H1 (cell line): ENCODE results near the gene RND2. TPM values are rescaled to one million over a fixed set of nuclear protein-coding genes. Genes with fewer than 3 reads are reported as not detected.

Source experiments
- CTCF ChIA-PET: fragments of 300-600 bp; sonication (Branson Sonifier 250); formaldehyde crosslinking; loops from one replicate; lab custom pipeline; 2021; ENCODE audit not compliant: partially characterized antibody; lab: Charles Lee
- POLR2A ChIA-PET: fragments of 300-600 bp; sonication (Branson Sonifier 250); formaldehyde crosslinking; loops from one replicate; lab custom pipeline; 2021; ENCODE audit warnings: inconsistent platforms; ENCODE audit not compliant: partially characterized antibody; lab: Charles Lee
- DNase-seq, 2 experiments: peaks; one replicate each; pipeline versions ENCODE4 v3.0.0 to v3.0.0-alpha.2; 2010 to 2022; ENCODE audit warnings: low spot score in 2 of 2, low read depth in 1 of 2, mixed read lengths in 1 of 2
- FAIRE-seq: peaks from 2 replicates; lab custom pipeline; 2011; peaks lifted over from hg19 to GRCh38; lab: Jason Lieb, UNC
- H2AFZ ChIP-seq: 2 replicates; pipeline ENCODE4 v1.8.1; 2012; ENCODE audit warnings: low read length, inconsistent platforms
- H2AK5ac ChIP-seq: 2 replicates; pipeline ENCODE4 v1.6.1; 2013; ENCODE audit warnings: low read depth, low read length
- H2BK120ac ChIP-seq: replicated peaks from 2 replicates; pipeline ENCODE3; 2013; ENCODE audit warnings: low read depth, low read length, inconsistent platforms
- H2BK12ac ChIP-seq: 2 replicates; pipeline ENCODE4 v1.6.1; 2013; ENCODE audit warnings: low read depth, low read length
- H2BK15ac ChIP-seq: 2 replicates; pipeline ENCODE4 v1.6.1; 2013; ENCODE audit warnings: low read length
- H2BK20ac ChIP-seq: 2 replicates; pipeline ENCODE4 v1.6.1; 2013; ENCODE audit warnings: low read length
- H2BK5ac ChIP-seq: 2 replicates; pipeline ENCODE4 v1.6.1; 2013; ENCODE audit warnings: low read depth, low read length
- H3K14ac ChIP-seq: 2 replicates; pipeline ENCODE4 v1.6.1; 2013; ENCODE audit warnings: inconsistent platforms; ENCODE audit not compliant: insufficient read length
- H3K18ac ChIP-seq: 2 replicates; pipeline ENCODE4 v1.6.1; 2013; ENCODE audit warnings: low read length; ENCODE audit errors: extremely low read depth
- H3K23ac ChIP-seq: 2 replicates; pipeline ENCODE4 v1.6.1; 2013; ENCODE audit warnings: inconsistent platforms; ENCODE audit not compliant: insufficient read length
- H3K23me2 ChIP-seq: 2 replicates; pipeline ENCODE4 v1.6.1; 2013; ENCODE audit warnings: low read depth, low read length
- H3K27ac ChIP-seq: 2 replicates; pipeline ENCODE4 v1.6.1; 2011; ENCODE audit warnings: low read depth, low read length, inconsistent platforms
- H3K27me3 ChIP-seq, 4 experiments: replicated peaks in 1 of 4; 1 replicate in 1 of 4; 2 replicates in 3 of 4; pipeline versions ENCODE4 v1.6.1 to v1.8.1; 2011 to 2013; ENCODE audit warnings: low read length in 3 of 4, mild to moderate bottlenecking in 3 of 4, inconsistent platforms in 2 of 4, mixed read lengths in 2 of 4, moderate library complexity in 1 of 4; ENCODE audit not compliant: control insufficient read depth in 3 of 4, insufficient read depth in 3 of 4; ENCODE audit errors: extremely low read depth in 1 of 4
- H3K36me3 ChIP-seq, 4 experiments: 2 replicates each; pipeline versions ENCODE4 v1.6.1 to v1.8.1; 2011 to 2013; ENCODE audit warnings: mild to moderate bottlenecking in 4 of 4, low read length in 3 of 4, moderate library complexity in 2 of 4, control low read depth in 1 of 4, inconsistent platforms in 1 of 4; ENCODE audit not compliant: insufficient read depth in 4 of 4, control insufficient read depth in 2 of 4
- H3K4ac ChIP-seq: replicated peaks from 2 replicates; pipeline ENCODE3; 2013; ENCODE audit warnings: low read length, low read depth, mixed read lengths, inconsistent platforms; ENCODE audit not compliant: insufficient read length
- H3K4me1 ChIP-seq, 4 experiments: replicated peaks in 1 of 4; 1 replicate in 1 of 4; 2 replicates in 3 of 4; pipeline versions ENCODE4 v1.6.1 to v1.8.1; 2011 to 2013; ENCODE audit warnings: low read length in 3 of 4, inconsistent platforms in 2 of 4, mixed read lengths in 1 of 4; ENCODE audit not compliant: insufficient read depth in 4 of 4, control insufficient read depth in 3 of 4
- H3K4me2 ChIP-seq, 2 experiments: 2 replicates each; pipeline versions ENCODE4 v1.6.1 to v1.8.1; 2011 to 2013; ENCODE audit warnings: low read depth in 2 of 2, low read length in 2 of 2, control low read depth in 1 of 2, inconsistent platforms in 1 of 2, mild to moderate bottlenecking in 1 of 2; ENCODE audit not compliant: insufficient read depth in 1 of 2
- H3K4me3 ChIP-seq, 4 experiments: fragments of 200-600, 300-600 bp in 1 of 4; sonication (generic), shearing (Covaris generic), sonication (Bioruptor Twin) in 1 of 4; 2 replicates each; pipeline versions ENCODE4 v1.5.1 to v1.8.1; 2011 to 2016; ENCODE audit warnings: low read length in 4 of 4, low read depth in 3 of 4, control low read depth in 2 of 4, inconsistent platforms in 2 of 4, mild to moderate bottlenecking in 2 of 4, mixed read lengths in 1 of 4, moderate library complexity in 1 of 4; ENCODE audit not compliant: insufficient read depth in 2 of 4; ENCODE audit errors: extremely low read depth in 1 of 4
- H3K56ac ChIP-seq: replicated peaks from 2 replicates; pipeline ENCODE3; 2013; ENCODE audit warnings: low read depth, mild to moderate bottlenecking, mixed read lengths, low read length, inconsistent platforms; ENCODE audit not compliant: insufficient read length
- H3K79me1 ChIP-seq: 2 replicates; pipeline ENCODE4 v1.6.1; 2013; ENCODE audit warnings: low read depth, low read length, control low read depth
- H3K79me2 ChIP-seq, 2 experiments: 2 replicates each; pipeline versions ENCODE4 v1.6.1 to v1.8.1; 2012 to 2013; ENCODE audit warnings: low read length in 2 of 2, mild to moderate bottlenecking in 2 of 2, inconsistent platforms in 1 of 2; ENCODE audit not compliant: insufficient read depth in 2 of 2, control insufficient read depth in 1 of 2
- H3K9ac ChIP-seq, 4 experiments: replicated peaks in 1 of 4; 1 replicate in 1 of 4; 2 replicates in 3 of 4; pipeline versions ENCODE4 v1.6.1 to v1.8.1; 2011 to 2013; ENCODE audit warnings: low read depth in 3 of 4, low read length in 3 of 4, control low read depth in 2 of 4, mild to moderate bottlenecking in 2 of 4, moderate library complexity in 2 of 4, inconsistent platforms in 1 of 4; ENCODE audit errors: extremely low read depth in 1 of 4
- H3K9me3 ChIP-seq, 2 experiments: 2 replicates each; pipeline versions ENCODE4 v1.6.1 to v1.8.1; 2012 to 2013; ENCODE audit warnings: mild to moderate bottlenecking in 2 of 2, moderate library complexity in 2 of 2, control low read depth in 1 of 2, inconsistent platforms in 1 of 2, low read depth in 1 of 2, low read length in 1 of 2, mixed read lengths in 1 of 2; ENCODE audit not compliant: insufficient read depth in 2 of 2
- H4K20me1 ChIP-seq, 2 experiments: replicated peaks in 1 of 2; 2 replicates each; pipeline versions ENCODE3 to v1.8.1; 2011 to 2013; ENCODE audit warnings: inconsistent platforms in 2 of 2, low read length in 2 of 2, mild to moderate bottlenecking in 1 of 2; ENCODE audit not compliant: insufficient read depth in 2 of 2, control insufficient read depth in 1 of 2
- H4K5ac ChIP-seq: 2 replicates; pipeline ENCODE4 v1.6.1; 2013; ENCODE audit warnings: low read length, low read depth, mixed read lengths, inconsistent platforms; ENCODE audit not compliant: insufficient read length
- H4K8ac ChIP-seq: 2 replicates; pipeline ENCODE4 v1.8.0; 2013; ENCODE audit warnings: mild to moderate bottlenecking, moderate library complexity, low read length, inconsistent platforms; ENCODE audit not compliant: insufficient read depth; ENCODE audit errors: extremely low read depth
- H4K91ac ChIP-seq: replicated peaks from 2 replicates; pipeline ENCODE3; 2013; ENCODE audit warnings: low read length, mixed read lengths, inconsistent platforms; ENCODE audit not compliant: insufficient read length
- ASH2L ChIP-seq: fragments of 200-600, 300-600 bp; sonication (generic); IDR thresholded peaks from one replicate; pipeline ENCODE4 v1.7.1; 2017; ENCODE audit warnings: low read length
- ATF3 ChIP-seq: IDR thresholded peaks from 2 replicates; pipeline ENCODE4 v1.6.1; 2011; ENCODE audit warnings: low read depth, mild to moderate bottlenecking, low read length; ENCODE audit not compliant: insufficient read depth
- CHD1 ChIP-seq: IDR thresholded peaks from 2 replicates; pipeline ENCODE4 v1.6.1; 2012; ENCODE audit warnings: low read depth, low read length, improper control_type of control experiment
- MAFK ChIP-seq: IDR thresholded peaks from 2 replicates; pipeline ENCODE4 v1.6.1; 2012; ENCODE audit warnings: low read depth, mild to moderate bottlenecking, improper control_type of control experiment, low read length
- SIN3A ChIP-seq, 2 experiments: IDR thresholded peaks in 1 of 2; conservative IDR thresholded peaks in 1 of 2; 2 replicates each; pipeline ENCODE4 v1.6.1; 2011 to 2012; ENCODE audit warnings: low read length in 2 of 2, improper control_type of control experiment in 1 of 2, low read depth in 1 of 2, mild to moderate bottlenecking in 1 of 2
- TAF1 ChIP-seq: IDR thresholded peaks from 2 replicates; pipeline ENCODE4 v1.6.1; 2011; ENCODE audit warnings: mild to moderate bottlenecking, low read depth, low read length
- WGBS, 2 experiments: shearing (Covaris generic) in 1 of 2; methylation state at CpG; one replicate each; pipeline versions ENCODE4 v1.1.6 to v1.1.7; 2013 to 2015; ENCODE audit warnings: low lambda C conversion rate in 2 of 2, mixed read lengths in 2 of 2, inconsistent platforms in 1 of 2, low coverage in 1 of 2, missing lambda C conversion rate in 1 of 2; ENCODE audit not compliant: insufficient replicate concordance in 2 of 2, insufficient coverage in 1 of 2, insufficient read length in 1 of 2; ENCODE audit errors: extremely low coverage in 1 of 2, missing lambda C conversion rate in 1 of 2; 5-methylcytosine and 5-hydroxymethylcytosine counted together
- polyA plus RNA-seq, 7 experiments: library from polyadenylated mRNA; depleted of rRNA in 3 of 7; stranded (reverse) in 5 of 7; unstranded in 2 of 7; fragments of >200 nt in 5 of 7; fragments of 200-250 nt in 2 of 7; gene quantifications; 1 replicate in 5 of 7; 2 replicates in 1 of 7; 4 replicates in 1 of 7; pipeline versions ENCODE4 v1.2.1 to v1.2.3, GENCODE V29; 2011 to 2013; ENCODE audit warnings: missing spikeins in 2 of 7, mixed read lengths in 2 of 7
- total RNA-seq: library from RNA; stranded (reverse); fragmentation: NEBNext Ultra II Directional; extraction: Animal tissue kit (Norgen Biotek cat#: 25700); gene quantifications from 2 replicates; pipeline ENCODE4 v1.2.1, GENCODE V29; 2021
- TF ChIP-seq, protein P1 (sequence below), 3 experiments: IDR thresholded peaks; 1 replicate in 2 of 3; 2 replicates in 1 of 3; pipeline versions ENCODE4 v1.5.1 to v1.6.1; 2011; ENCODE audit warnings: low read length in 3 of 3, mild to moderate bottlenecking in 3 of 3, inconsistent platforms in 2 of 3, low read depth in 1 of 3, moderate library complexity in 1 of 3; ENCODE audit not compliant: insufficient read depth in 1 of 3; ENCODE audit errors: control extremely low read depth in 1 of 3

RND2 gene
- total and polyA plus RNA-seq, 2 of the 8 experiments (the other 6 are each of a cell fraction or from before 2014, with no cell fraction given) = 51.3 to 61.4 TPM

GRCh38 chr17:43021741-43022512 is 3.1 kb upstream of the RND2 start, which contains the start of gene VAT1:
Gene VAT1, minus strand, starts transcription at chr17:43022385. Its CDS starts 63 bp downstream, at chr17:43022322.
- H3K18ac ChIP-seq = peak within 1 kb of the TSS; percentile 84
- no peak for FAIRE-seq
- TF ChIP-seq ATF3 (no peak), CHD1 (no peak), MAFK (no peak), TAF1 (peak; percentile 63), SIN3A (conservative IDR thresholded peaks at IDR 0.05 in 1 of 2, IDR thresholded peaks at IDR 0.05 in 1 of 2; ENCODE audit: low read depth in 1 of 2, low read length in 2 of 2) (peak; percentile 80 to 94; a peak in 3 of 4 replicates), ASH2L (peak; percentile 79)
- TF ChIP-seq, protein P1, sequence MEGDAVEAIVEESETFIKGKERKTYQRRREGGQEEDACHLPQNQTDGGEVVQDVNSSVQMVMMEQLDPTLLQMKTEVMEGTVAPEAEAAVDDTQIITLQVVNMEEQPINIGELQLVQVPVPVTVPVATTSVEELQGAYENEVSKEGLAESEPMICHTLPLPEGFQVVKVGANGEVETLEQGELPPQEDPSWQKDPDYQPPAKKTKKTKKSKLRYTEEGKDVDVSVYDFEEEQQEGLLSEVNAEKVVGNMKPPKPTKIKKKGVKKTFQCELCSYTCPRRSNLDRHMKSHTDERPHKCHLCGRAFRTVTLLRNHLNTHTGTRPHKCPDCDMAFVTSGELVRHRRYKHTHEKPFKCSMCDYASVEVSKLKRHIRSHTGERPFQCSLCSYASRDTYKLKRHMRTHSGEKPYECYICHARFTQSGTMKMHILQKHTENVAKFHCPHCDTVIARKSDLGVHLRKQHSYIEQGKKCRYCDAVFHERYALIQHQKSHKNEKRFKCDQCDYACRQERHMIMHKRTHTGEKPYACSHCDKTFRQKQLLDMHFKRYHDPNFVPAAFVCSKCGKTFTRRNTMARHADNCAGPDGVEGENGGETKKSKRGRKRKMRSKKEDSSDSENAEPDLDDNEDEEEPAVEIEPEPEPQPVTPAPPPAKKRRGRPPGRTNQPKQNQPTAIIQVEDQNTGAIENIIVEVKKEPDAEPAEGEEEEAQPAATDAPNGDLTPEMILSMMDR (IDR thresholded peaks at IDR 0.05; ENCODE audit: control extremely low read depth in 1 of 3, insufficient read depth in 1 of 3, low read depth in 1 of 3, low read length in 3 of 3) = peak in 1 of 3 experiments; percentile 2; a peak in 1 of 4 replicates

More at GRCh38 chr17:43021741-43022512, 3.1 kb upstream of the RND2 start, which contains the start of gene VAT1:
- peak within 1 kb of the TSS; percentile 39 to 79 (median 70) for H3K9ac ChIP-seq
- CTCF ChIA-PET = interaction anchor here (0.6 to 1.3 kb wide), 5 partner anchors 9 to 1116 kb away, joined by 3 to 4 read pairs (median 3); no protein-coding TSS in a partner anchor
- no peaks in the 10 kb centered on the region for H3K9me3 ChIP-seq
- DNase-seq = peak in 1 of 2 experiments; percentile 89
- WGBS, 2 experiments = 3% methylated on average over 63 of the region's 80 CpGs; no CpG with 5 or more reads in 1 of the 2 experiments
- peak within 1 kb of the TSS; percentile 25; the same call in 1 of the 2 replicates for H3K27ac ChIP-seq
- peak within 1 kb of the TSS; percentile 76; the same call in 1 of the 2 replicates for H4K8ac ChIP-seq
- H2AK5ac ChIP-seq = no peak within 1 kb of the TSS
- H4K20me1 ChIP-seq = peaks cover 6 to 8% of the 10 kb centered on the region in 2 experiments
- peaks cover 8 to 15% (median 9%) of the 10 kb centered on the region in 4 experiments; a peak in 6 of 7 replicates for H3K4me1 ChIP-seq
- H3K4me2 ChIP-seq = peak within 1 kb of the TSS; percentile 80 to 86
- H2BK15ac ChIP-seq = peak within 1 kb of the TSS; percentile 61; the same call in 1 of the 2 replicates
- POLR2A ChIA-PET = interaction anchor here (0.6 to 10.8 kb wide), 16 partner anchors 9 to 294 kb away, joined by 3 to 123 read pairs (median 5); partner anchors contain the start of genes IFI35, PTGES3L and RPL27
- peak within 1 kb of the TSS; percentile 85 for H2BK12ac ChIP-seq
- H2BK20ac ChIP-seq = no peak within 1 kb of the TSS
- H3K14ac ChIP-seq = no peak within 1 kb of the TSS
- peaks cover 4 to 20% (median 9%) of the 10 kb centered on the region in 4 experiments; a peak in 5 of 8 replicates for H3K36me3 ChIP-seq
- H2BK5ac ChIP-seq = peak within 1 kb of the TSS; percentile 94
- peak within 1 kb of the TSS; percentile 96 to 100 (median 98) for H3K4me3 ChIP-seq
- H2BK120ac ChIP-seq = peak within 1 kb of the TSS; percentile 21
- H3K79me2 ChIP-seq = peaks cover 0 to 41% of the 10 kb centered on the region in 2 experiments; a peak in 3 of 4 replicates
- peaks cover 14% of the 10 kb centered on the region for H3K79me1 ChIP-seq
- H4K91ac ChIP-seq = peak within 1 kb of the TSS; percentile 75
- H3K23me2 ChIP-seq = peaks cover 11% of the 10 kb centered on the region; the same call in 1 of the 2 replicates
- peak within 1 kb of the TSS; percentile 52 for H3K56ac ChIP-seq
- no peaks in the 10 kb centered on the region for H3K27me3 ChIP-seq
- H2AFZ ChIP-seq = peak within 1 kb of the TSS; percentile 0; the same call in 1 of the 2 replicates
- no peak within 1 kb of the TSS for H3K23ac ChIP-seq
- H4K5ac ChIP-seq = peak within 1 kb of the TSS; percentile 77
- H3K4ac ChIP-seq = peak within 1 kb of the TSS; percentile 47
